Mesendoderm (in vitro differentiated cells): ENCODE results near the gene VSIG2.

ENCODE experiments used
- DNase-seq: peaks from one replicate; pipeline ENCODE4 v3.0.0; 2013
- H2AK5ac ChIP-seq: 2 replicates; pipeline ENCODE4 v1.6.1; 2013; ENCODE audit warnings: low read length, inconsistent platforms
- H2BK120ac ChIP-seq: 2 replicates; pipeline ENCODE4 v1.6.1; 2013; ENCODE audit warnings: low read depth, mild to moderate bottlenecking, low read length, moderate library complexity, mixed read lengths
- H2BK15ac ChIP-seq: replicated peaks from 2 replicates; pipeline ENCODE4 v1.6.1; 2013; ENCODE audit warnings: low read depth, mild to moderate bottlenecking, moderate library complexity
- H2BK5ac ChIP-seq: 2 replicates; pipeline ENCODE4 v1.6.1; 2013; ENCODE audit warnings: low read length, inconsistent platforms
- H3K18ac ChIP-seq: 2 replicates; pipeline ENCODE4 v1.6.1; 2013; ENCODE audit warnings: mild to moderate bottlenecking, low read length, mixed read lengths
- H3K23ac ChIP-seq: one replicate; pipeline ENCODE4 v1.6.1; 2013; ENCODE audit warnings: low read length
- H3K27ac ChIP-seq: 2 replicates; pipeline ENCODE4 v1.5.1; 2013; ENCODE audit warnings: low read depth, mild to moderate bottlenecking, inconsistent platforms, low read length, moderate library complexity
- H3K27me3 ChIP-seq: 2 replicates; pipeline ENCODE4 v1.6.1; 2013; ENCODE audit warnings: low read length, control low read depth, mild to moderate bottlenecking, inconsistent platforms; ENCODE audit not compliant: insufficient read depth, poor library complexity
- H3K36me3 ChIP-seq: 2 replicates; pipeline ENCODE4 v1.6.1; 2013; ENCODE audit warnings: low read length, inconsistent platforms; ENCODE audit not compliant: control insufficient read depth, insufficient read depth
- H3K4ac ChIP-seq: one replicate; pipeline ENCODE4 v1.6.1; 2013; ENCODE audit warnings: low read depth, mild to moderate bottlenecking, low read length, moderate library complexity
- H3K4me1 ChIP-seq: 2 replicates; pipeline ENCODE4 v1.6.1; 2013; ENCODE audit warnings: low read depth, low read length, inconsistent platforms; ENCODE audit not compliant: control insufficient read depth
- H3K4me2 ChIP-seq: 2 replicates; pipeline ENCODE4 v1.6.1; 2013; ENCODE audit warnings: low read length
- H3K4me3 ChIP-seq: 2 replicates; pipeline ENCODE4 v1.5.1; 2013; ENCODE audit warnings: mild to moderate bottlenecking, low read length
- H3K56ac ChIP-seq: one replicate; pipeline ENCODE4 v1.6.1; 2013; ENCODE audit warnings: low read length
- H3K79me1 ChIP-seq: 2 replicates; pipeline ENCODE4 v1.6.1; 2013; ENCODE audit warnings: low read length, inconsistent platforms
- H3K79me2 ChIP-seq: 2 replicates; pipeline ENCODE4 v1.6.1; 2013; ENCODE audit warnings: mild to moderate bottlenecking, low read length; ENCODE audit not compliant: control insufficient read depth, insufficient read depth
- H3K9ac ChIP-seq: 2 replicates; pipeline ENCODE4 v1.6.1; 2013; ENCODE audit warnings: low read length, inconsistent platforms
- H4K5ac ChIP-seq: one replicate; pipeline ENCODE4 v1.6.1; 2013; ENCODE audit warnings: low read length
- H4K8ac ChIP-seq: one replicate; pipeline ENCODE4 v1.6.1; 2013; ENCODE audit warnings: low read depth, mild to moderate bottlenecking, control low read depth, low read length, moderate library complexity
- WGBS: extraction: QIAGEN DNeasy Blood & Tissue Kit; methylation state at CpG from one replicate; pipeline ENCODE4 v1.1.7; 2013; ENCODE audit warnings: low lambda C conversion rate, missing lambda C conversion rate; ENCODE audit not compliant: insufficient coverage; ENCODE audit errors: extremely low coverage; 5-methylcytosine and 5-hydroxymethylcytosine counted together

VSIG2 gene

DNA sequence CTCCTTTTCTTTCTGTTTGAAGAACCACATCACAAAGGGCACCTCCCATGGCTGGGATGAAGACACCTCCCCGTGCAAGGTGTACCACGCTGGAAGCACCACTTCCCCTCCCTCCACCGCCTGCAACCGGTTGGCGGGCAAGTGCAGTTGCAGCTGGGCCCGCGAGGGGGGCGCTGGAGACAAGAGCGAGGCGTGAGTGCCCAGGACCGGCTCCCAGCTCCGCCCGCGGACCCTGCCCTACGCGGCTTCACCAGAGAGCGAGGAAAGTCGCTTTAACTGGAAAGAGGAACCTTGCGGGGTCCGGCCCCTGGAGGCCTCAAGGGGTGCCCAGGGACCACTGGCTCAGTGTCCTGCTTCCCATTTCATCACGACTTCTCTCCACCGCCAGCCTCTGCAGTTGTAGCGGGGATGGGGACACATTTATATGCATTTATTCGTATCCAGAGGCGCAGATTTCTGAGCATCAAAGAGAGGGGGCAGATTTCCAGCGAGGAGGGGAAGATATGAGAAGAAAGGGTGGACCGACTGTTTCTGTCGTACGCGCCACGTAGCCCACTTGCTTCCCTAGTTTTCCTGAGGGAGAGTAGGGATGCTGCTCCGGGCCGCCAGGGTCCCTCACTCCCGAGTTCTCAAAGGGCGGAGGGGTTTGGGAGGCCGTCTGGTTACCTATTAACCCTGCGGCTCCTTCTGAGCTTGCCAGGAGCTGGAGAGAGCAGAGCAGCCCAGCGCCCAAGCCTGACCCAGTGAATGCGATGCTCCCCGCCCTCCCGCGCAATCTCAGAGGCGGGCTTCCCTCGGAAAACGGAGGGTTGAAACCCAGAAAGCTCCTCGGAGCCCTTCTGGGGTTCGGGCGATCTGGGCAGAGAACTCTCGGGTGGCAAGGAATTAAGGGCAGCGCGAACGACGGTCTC, 6.6 kb upstream of the VSIG2 start:
- H3K4me1 ChIP-seq = peaks cover 3% of the 10 kb centered on the region
- H3K79me2 ChIP-seq = no peaks in the 10 kb centered on the region
- no peak overlapping the region for H3K4me3 ChIP-seq
- H3K4ac ChIP-seq = no peak overlapping the region
- WGBS = no CpG with 5 or more reads among the region's 53 CpGs
- no peak overlapping the region for H3K23ac ChIP-seq
- H2BK5ac ChIP-seq = no peak overlapping the region
- H3K18ac ChIP-seq = no peak overlapping the region
- no peak overlapping the region for H4K8ac ChIP-seq
- H3K27ac ChIP-seq = no peak overlapping the region
- peaks cover 64% of the 10 kb centered on the region for H3K27me3 ChIP-seq
- peak overlapping the region; percentile 40 for H3K4me2 ChIP-seq
- H3K9ac ChIP-seq = peak overlapping the region; percentile 5
- H2BK120ac ChIP-seq = no peak overlapping the region
- H2BK15ac ChIP-seq = no peak overlapping the region
- H2AK5ac ChIP-seq = no peak overlapping the region
- H4K5ac ChIP-seq = no peak overlapping the region
- H3K79me1 ChIP-seq = no peaks in the 10 kb centered on the region
- peak overlapping the region; percentile 30 for H3K56ac ChIP-seq
- H3K36me3 ChIP-seq = no peaks in the 10 kb centered on the region
- peak; percentile 93 for DNase-seq

DNA sequence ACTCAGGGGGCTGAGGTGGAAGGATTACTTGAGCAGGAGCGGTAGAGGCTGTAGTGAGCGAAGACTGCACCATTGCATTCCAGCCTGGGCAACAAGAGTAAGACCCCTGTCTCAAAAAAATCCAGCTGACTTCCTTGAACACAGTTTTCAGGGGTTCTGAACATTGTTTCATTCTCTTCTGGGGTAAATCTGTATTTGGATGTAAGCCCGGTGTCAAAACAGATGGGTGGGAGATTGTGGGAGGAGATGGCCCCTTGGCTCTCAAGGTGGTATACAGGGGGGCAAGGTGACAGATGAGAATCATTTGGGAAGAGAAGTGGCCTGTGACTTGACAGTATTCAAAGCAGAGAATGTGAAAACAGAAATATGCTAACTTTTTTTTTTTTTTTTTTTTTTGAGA, 5.3 kb upstream of the VSIG2 start:
- H2BK5ac ChIP-seq = no peak overlapping the region
- no CpG with 5 or more reads among the region's 3 CpGs for WGBS
- peaks cover 72% of the 10 kb centered on the region for H3K27me3 ChIP-seq

DNA sequence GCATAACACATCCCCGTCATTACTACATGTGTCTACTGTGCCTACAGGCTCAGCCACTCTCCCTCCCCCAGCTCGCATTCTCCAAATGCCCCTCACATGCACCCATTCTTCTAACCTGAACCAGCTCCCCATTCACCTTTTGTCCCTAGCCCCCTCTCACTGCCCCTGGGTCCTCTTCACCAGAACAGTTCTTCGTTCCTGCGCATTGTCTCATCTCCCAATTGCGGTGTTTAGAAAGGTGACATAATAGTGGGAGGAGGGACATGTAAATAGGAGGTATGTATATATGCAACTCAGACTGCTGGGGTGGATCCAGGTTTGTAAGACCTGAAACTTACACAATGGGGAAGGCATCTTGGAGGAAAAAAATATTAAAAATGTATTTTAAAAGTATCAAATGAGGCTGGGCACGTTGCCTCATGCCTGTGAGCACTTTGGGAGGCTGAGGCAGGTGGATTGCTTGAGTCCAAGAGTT, 4.7 kb upstream of the VSIG2 start:
- Histone ChIP-seq H3K56ac (no peak overlapping the region), H2BK120ac (no peak overlapping the region), H3K79me2 (no peaks in the 10 kb centered on the region), H3K36me3 (no peaks in the 10 kb centered on the region), H3K9ac (no peak overlapping the region), H2BK15ac (no peak overlapping the region), H2AK5ac (no peak overlapping the region), H3K27ac (no peak overlapping the region), H3K4me3 (no peak overlapping the region), H3K4ac (no peak overlapping the region), H3K4me2 (no peak overlapping the region), H3K23ac (no peak overlapping the region), H4K5ac (no peak overlapping the region), H3K4me1 (peaks cover 7% of the 10 kb centered on the region), H3K18ac (no peak overlapping the region), H4K8ac (no peak overlapping the region), H2BK5ac (no peak overlapping the region), H3K79me1 (no peaks in the 10 kb centered on the region), H3K27me3 (peaks cover 74% of the 10 kb centered on the region)
- no CpG with 5 or more reads among the region's 6 CpGs for WGBS
- DNase-seq = no peak

More for the DNA sequence above, 5.3 kb upstream of the VSIG2 start:
- Histone ChIP-seq H3K56ac (no peak overlapping the region), H3K4ac (no peak overlapping the region), H3K9ac (no peak overlapping the region), H3K27ac (no peak overlapping the region), H2BK120ac (no peak overlapping the region), H2BK15ac (no peak overlapping the region), H3K23ac (no peak overlapping the region), H3K4me2 (no peak overlapping the region), H3K18ac (no peak overlapping the region), H3K4me3 (no peak overlapping the region), H3K36me3 (no peaks in the 10 kb centered on the region), H4K8ac (no peak overlapping the region), H3K4me1 (peaks cover 7% of the 10 kb centered on the region), H2AK5ac (no peak overlapping the region), H3K79me2 (no peaks in the 10 kb centered on the region), H4K5ac (no peak overlapping the region), H3K79me1 (no peaks in the 10 kb centered on the region)
- no peak for DNase-seq

DNA sequence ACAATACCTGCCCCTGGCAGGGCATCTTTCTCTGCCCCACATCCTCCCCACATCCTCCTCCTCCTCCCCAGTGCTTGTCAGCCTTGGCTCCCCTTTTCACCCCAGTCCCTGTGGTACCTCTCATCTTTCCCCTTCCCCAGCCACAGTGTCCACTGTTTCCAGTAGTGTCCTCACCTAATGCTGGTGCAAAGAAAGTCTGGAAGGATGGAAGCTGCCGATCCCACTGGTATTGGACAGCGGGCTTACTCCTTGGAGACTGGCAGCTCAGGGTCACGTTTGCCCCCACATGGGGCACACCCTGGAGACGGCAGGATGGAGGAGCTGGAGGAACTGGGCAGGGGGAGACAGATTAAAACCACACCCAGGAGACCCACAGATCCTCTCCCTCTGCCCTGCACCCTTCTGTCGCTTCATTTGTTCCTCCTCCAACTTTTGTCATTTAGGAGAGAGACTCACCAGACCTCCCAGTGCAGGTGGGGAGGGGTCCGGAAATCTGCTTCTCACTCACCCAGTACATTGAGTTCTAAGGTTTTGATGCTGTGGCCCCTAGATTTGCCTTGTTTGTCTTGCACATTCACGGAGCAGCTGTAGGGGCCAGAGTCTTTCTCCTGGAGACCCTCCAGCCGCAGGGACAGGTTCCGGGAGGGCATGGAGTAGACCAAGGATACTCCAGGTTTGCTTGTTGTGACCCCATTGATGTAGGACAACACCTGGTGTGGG, 4.1 kb upstream of the VSIG2 start:
- H3K27ac ChIP-seq = no peak overlapping the region
- H2BK120ac ChIP-seq = no peak overlapping the region
- DNase-seq = no peak
- no peak overlapping the region for H4K5ac ChIP-seq
- H3K79me2 ChIP-seq = no peaks in the 10 kb centered on the region
- H3K23ac ChIP-seq = no peak overlapping the region
- H2BK15ac ChIP-seq = no peak overlapping the region
- H3K9ac ChIP-seq = no peak overlapping the region
- no peak overlapping the region for H3K4me2 ChIP-seq
- no peak overlapping the region for H4K8ac ChIP-seq
- H3K4me1 ChIP-seq = peaks cover 6% of the 10 kb centered on the region
- H3K56ac ChIP-seq = no peak overlapping the region
- no CpG with 5 or more reads among the region's 9 CpGs for WGBS
- H3K27me3 ChIP-seq = peaks cover 74% of the 10 kb centered on the region
- H3K4me3 ChIP-seq = no peak overlapping the region
- no peak overlapping the region for H3K18ac ChIP-seq
- no peak overlapping the region for H2BK5ac ChIP-seq
- H2AK5ac ChIP-seq = no peak overlapping the region
- no peak overlapping the region for H3K4ac ChIP-seq
- H3K79me1 ChIP-seq = no peaks in the 10 kb centered on the region
- no peaks in the 10 kb centered on the region for H3K36me3 ChIP-seq

DNA sequence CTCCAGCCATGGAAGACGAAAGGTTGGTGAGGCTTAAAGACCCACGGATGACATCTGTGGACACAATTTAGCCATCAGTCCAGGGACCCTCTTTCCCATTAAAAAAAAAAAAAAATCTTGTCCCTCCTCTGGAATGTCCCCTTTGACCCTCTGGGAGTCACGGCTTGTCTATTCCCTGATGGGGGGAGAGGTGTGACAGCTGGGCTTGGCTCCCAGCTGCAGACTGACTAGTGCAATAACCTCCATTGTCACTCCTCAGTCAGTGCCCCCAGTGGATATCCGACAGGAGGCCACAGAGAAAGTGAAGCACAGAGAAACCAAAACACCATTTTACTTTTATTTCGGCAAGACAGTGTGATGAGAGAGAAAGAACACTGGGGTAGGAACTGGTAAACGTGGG, 2.7 kb upstream of the VSIG2 start:
- H3K4ac ChIP-seq = no peak overlapping the region
- no peak overlapping the region for H3K56ac ChIP-seq
- H2BK120ac ChIP-seq = no peak overlapping the region
- H3K4me3 ChIP-seq = no peak overlapping the region
- no peak overlapping the region for H3K4me2 ChIP-seq
- no peak overlapping the region for H2BK15ac ChIP-seq
- H2BK5ac ChIP-seq = no peak overlapping the region
- H3K27me3 ChIP-seq = peaks cover 75% of the 10 kb centered on the region
- no peaks in the 10 kb centered on the region for H3K79me2 ChIP-seq
- no peak overlapping the region for H4K8ac ChIP-seq
- no peaks in the 10 kb centered on the region for H3K79me1 ChIP-seq
- H3K27ac ChIP-seq = no peak overlapping the region
- peaks cover 4% of the 10 kb centered on the region for H3K4me1 ChIP-seq
- no peak overlapping the region for H3K9ac ChIP-seq
- H2AK5ac ChIP-seq = no peak overlapping the region
- no peaks in the 10 kb centered on the region for H3K36me3 ChIP-seq
- H3K18ac ChIP-seq = no peak overlapping the region
- no peak for DNase-seq
- no peak overlapping the region for H3K23ac ChIP-seq
- no CpG with 5 or more reads among the region's 6 CpGs for WGBS
- H4K5ac ChIP-seq = no peak overlapping the region
